Osteoblast (primary cell): ENCODE measurements around the gene LENG9. TPM values are rescaled to one million over a fixed set of nuclear protein-coding genes. Genes with fewer than 3 reads are reported as not detected.
"Not testable (repeated sequence)": the region's sequence is repeated elsewhere in the genome, so short reads cannot be mapped to it uniquely, and the experiment has no call there.

ENCODE experiments used
- DNase-seq: peaks from one replicate; pipeline ENCODE4 v3.0.0; 2011; ENCODE audit warnings: low spot score, mixed read lengths; ENCODE audit not compliant: insufficient read length; ENCODE audit errors: missing footprints
- H2AFZ ChIP-seq: 2 replicates; pipeline ENCODE4 v1.6.0; 2011; ENCODE audit warnings: mild to moderate bottlenecking, low read length
- H3K27ac ChIP-seq: 2 replicates; pipeline ENCODE4 v1.5.1; 2011; ENCODE audit warnings: mild to moderate bottlenecking, low read depth, low read length, moderate library complexity
- H3K27me3 ChIP-seq: 2 replicates; pipeline ENCODE4 v1.6.0; 2012; ENCODE audit warnings: mild to moderate bottlenecking, control low read depth, inconsistent platforms, low read length, moderate library complexity; ENCODE audit not compliant: insufficient read depth
- H3K36me3 ChIP-seq: 2 replicates; pipeline ENCODE4 v1.5.1; 2011; ENCODE audit warnings: mild to moderate bottlenecking, low read length, control low read depth, moderate library complexity; ENCODE audit not compliant: insufficient read depth
- H3K4me1 ChIP-seq: 2 replicates; pipeline ENCODE4 v1.5.1; 2011; ENCODE audit warnings: mild to moderate bottlenecking, low read length, control low read depth, moderate library complexity; ENCODE audit not compliant: insufficient read depth
- H3K4me2 ChIP-seq: 2 replicates; pipeline ENCODE4 v1.6.0; 2011; ENCODE audit warnings: mild to moderate bottlenecking, low read length; ENCODE audit not compliant: insufficient read depth
- H3K4me3 ChIP-seq: fragments of 200-600 bp; sonication (generic); 3 replicates; pipeline ENCODE4 v1.5.1; 2012; ENCODE audit warnings: mild to moderate bottlenecking, low read length, inconsistent platforms; ENCODE audit not compliant: insufficient read depth
- H3K79me2 ChIP-seq: 2 replicates; pipeline ENCODE4 v1.6.0; 2012; ENCODE audit warnings: mild to moderate bottlenecking, low read length, control low read depth, inconsistent platforms; ENCODE audit not compliant: insufficient read depth
- H3K9me3 ChIP-seq: 2 replicates; pipeline ENCODE4 v1.5.1; 2011; ENCODE audit warnings: low read depth, low read length, control low read depth
- H4K20me1 ChIP-seq: 2 replicates; pipeline ENCODE4 v1.6.0; 2012; ENCODE audit warnings: mild to moderate bottlenecking, low read length, control low read depth; ENCODE audit not compliant: insufficient read depth
- total RNA-seq: library from RNA; depleted of rRNA; stranded (reverse); fragments of >200 nt; gene quantifications from 2 replicates; pipeline ENCODE4 v1.2.3, GENCODE V29; 2012
- TF ChIP-seq, protein P1 (sequence below): IDR thresholded peaks from 2 replicates; pipeline ENCODE4 v1.5.1; 2011; ENCODE audit warnings: mild to moderate bottlenecking, low read depth, low read length, moderate library complexity; ENCODE audit errors: extremely low read depth

Gene LENG9
- total RNA-seq, 1 donor: 21.4 TPM

DNA sequence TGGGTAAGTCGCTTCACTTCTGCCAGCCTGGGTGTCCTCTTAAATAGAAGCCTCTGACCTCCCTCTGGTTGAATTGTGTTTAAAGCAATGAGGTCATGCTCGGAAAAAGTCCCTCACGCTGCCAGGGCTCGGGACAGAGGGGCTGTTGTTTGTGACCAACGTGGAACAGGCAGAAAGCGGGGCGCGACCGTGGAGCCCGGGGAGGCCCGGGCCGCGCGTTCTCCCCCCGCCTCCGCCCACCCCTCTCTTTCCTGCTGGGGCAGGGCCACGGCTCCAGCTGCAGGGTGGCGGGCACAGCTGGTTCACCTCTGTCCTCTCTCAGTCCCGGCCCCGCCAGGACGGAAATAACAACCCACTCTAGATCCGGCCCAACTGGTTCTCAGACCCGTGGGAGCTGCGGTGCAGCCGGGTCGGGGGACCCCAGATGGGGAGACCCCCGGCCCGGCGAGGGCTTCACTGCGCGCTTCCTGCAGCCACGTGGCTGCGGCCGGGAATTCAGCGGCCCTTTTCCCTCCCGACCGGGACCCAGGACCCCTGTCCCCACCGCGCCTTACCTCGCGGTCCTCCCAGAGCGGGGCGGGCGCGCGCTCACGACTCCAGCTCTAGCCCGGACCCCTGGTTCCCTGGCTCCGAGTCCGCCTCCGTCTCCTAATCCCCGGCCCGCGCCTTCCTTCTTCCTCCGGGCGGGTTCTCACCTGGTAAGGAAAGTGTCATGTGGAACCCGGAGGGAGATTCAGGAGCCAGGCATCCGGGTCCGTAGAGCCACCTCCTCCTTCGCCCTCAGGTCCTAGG lies 7.6 kb upstream of the LENG9 start:
- TF ChIP-seq, protein P1, sequence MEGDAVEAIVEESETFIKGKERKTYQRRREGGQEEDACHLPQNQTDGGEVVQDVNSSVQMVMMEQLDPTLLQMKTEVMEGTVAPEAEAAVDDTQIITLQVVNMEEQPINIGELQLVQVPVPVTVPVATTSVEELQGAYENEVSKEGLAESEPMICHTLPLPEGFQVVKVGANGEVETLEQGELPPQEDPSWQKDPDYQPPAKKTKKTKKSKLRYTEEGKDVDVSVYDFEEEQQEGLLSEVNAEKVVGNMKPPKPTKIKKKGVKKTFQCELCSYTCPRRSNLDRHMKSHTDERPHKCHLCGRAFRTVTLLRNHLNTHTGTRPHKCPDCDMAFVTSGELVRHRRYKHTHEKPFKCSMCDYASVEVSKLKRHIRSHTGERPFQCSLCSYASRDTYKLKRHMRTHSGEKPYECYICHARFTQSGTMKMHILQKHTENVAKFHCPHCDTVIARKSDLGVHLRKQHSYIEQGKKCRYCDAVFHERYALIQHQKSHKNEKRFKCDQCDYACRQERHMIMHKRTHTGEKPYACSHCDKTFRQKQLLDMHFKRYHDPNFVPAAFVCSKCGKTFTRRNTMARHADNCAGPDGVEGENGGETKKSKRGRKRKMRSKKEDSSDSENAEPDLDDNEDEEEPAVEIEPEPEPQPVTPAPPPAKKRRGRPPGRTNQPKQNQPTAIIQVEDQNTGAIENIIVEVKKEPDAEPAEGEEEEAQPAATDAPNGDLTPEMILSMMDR: no peak
- Histone ChIP-seq H3K79me2 (no peaks in the 10 kb centered on the region), H3K27ac (no peak overlapping the region), H4K20me1 (no peaks in the 10 kb centered on the region), H2AFZ (peak overlapping the region; percentile 41), H3K27me3 (peaks cover 6% of the 10 kb centered on the region), H3K4me1 (peaks cover 7% of the 10 kb centered on the region), H3K4me2 (peak overlapping the region; percentile 71), H3K4me3 (peak overlapping the region; percentile 65), H3K36me3 (no peaks in the 10 kb centered on the region), H3K9me3 (no peaks in the 10 kb centered on the region)
- peak; percentile 81 for DNase-seq

DNA sequence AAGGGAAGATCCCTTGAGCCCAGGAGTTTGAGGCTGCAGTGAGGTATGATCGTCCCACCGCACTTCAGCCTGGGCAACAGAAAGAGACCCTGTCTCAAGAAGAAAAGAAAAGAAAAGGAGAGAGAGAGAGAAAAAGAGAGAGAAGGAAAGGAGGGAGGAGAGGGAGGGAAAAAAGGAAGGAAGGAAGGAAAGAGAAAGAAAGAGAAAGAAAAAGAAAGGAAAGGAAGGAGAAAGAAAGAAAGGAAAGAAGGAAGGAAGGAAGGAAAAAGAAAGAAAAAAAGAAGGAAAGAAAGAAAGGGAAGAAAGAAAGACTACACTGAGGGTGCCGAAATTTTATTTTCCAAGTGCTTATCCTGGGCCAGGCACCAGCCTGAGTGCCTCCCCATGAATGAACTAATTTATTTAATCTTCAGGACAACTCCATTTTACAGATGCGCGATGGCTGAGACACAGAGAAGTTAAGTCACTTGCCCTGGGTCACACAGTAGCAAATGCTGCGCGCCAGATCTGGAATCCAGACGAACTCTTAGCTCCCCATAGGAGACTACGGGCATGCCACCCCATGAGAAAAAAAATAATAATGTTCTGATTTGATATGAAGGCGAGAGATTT lies 6.8 kb upstream of the LENG9 start:
- no peak overlapping the region for H3K4me3 ChIP-seq
- H3K27ac ChIP-seq: no peak overlapping the region
- peaks cover 7% of the 10 kb centered on the region for H3K4me1 ChIP-seq
- no peaks in the 10 kb centered on the region for H4K20me1 ChIP-seq
- peak; percentile 26 for DNase-seq
- no peak overlapping the region for H2AFZ ChIP-seq
- H3K9me3 ChIP-seq: no peaks in the 10 kb centered on the region
- H3K79me2 ChIP-seq: no peaks in the 10 kb centered on the region
- peaks cover 6% of the 10 kb centered on the region for H3K27me3 ChIP-seq
- no peak overlapping the region for H3K4me2 ChIP-seq
- no peaks in the 10 kb centered on the region for H3K36me3 ChIP-seq
- TF ChIP-seq, protein P1: no peak

GRCh38 chr19:54469496-54469934 lies 5.9 kb upstream of the LENG9 start:
- DNase-seq: peak; percentile 73
- H3K4me2 ChIP-seq: no peak overlapping the region
- H3K4me3 ChIP-seq: no peak overlapping the region
- H2AFZ ChIP-seq: no peak overlapping the region
- no peaks in the 10 kb centered on the region for H3K79me2 ChIP-seq
- H3K36me3 ChIP-seq: no peaks in the 10 kb centered on the region
- H4K20me1 ChIP-seq: no peaks in the 10 kb centered on the region
- H3K9me3 ChIP-seq: no peaks in the 10 kb centered on the region
- no peak overlapping the region for H3K27ac ChIP-seq
- peaks cover 10% of the 10 kb centered on the region for H3K4me1 ChIP-seq
- TF ChIP-seq, protein P1: no peak
- peaks cover 6% of the 10 kb centered on the region for H3K27me3 ChIP-seq

DNA sequence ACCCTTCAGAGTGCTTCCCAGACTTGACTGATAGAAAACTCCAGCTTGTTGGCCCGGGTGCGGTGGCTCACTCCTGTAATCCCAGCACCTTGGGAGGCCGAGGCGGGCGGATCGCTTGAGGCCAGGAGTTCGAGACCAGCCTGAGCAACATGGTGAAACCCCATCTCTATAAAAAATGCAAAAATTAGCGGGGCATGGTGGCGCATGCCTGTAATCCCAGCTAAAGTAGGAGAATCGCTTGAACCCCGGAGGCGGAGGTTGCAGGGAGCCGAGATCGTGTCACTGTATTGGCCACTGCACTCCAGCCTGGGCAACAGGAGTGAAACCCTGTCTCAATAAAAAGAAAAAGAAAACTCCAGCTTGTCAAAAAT lies 2.5 kb upstream of the LENG9 start:
- H2AFZ ChIP-seq, H3K4me3 ChIP-seq, H3K27me3 ChIP-seq, DNase-seq, H3K27ac ChIP-seq, H3K9me3 ChIP-seq, H4K20me1 ChIP-seq, H3K4me2 ChIP-seq: not testable (repeated sequence)
- Histone ChIP-seq H3K79me2 (peaks cover 12% of the 10 kb centered on the region), H3K36me3 (peaks cover 14% of the 10 kb centered on the region), H3K4me1 (peaks cover 23% of the 10 kb centered on the region)
